Skeletal muscle cell (primary cell): ENCODE measurements around the gene TMPRSS3.

Experiments used
- DNase-seq: peaks from one replicate; pipeline ENCODE4 v3.0.0-alpha.2; 2010; ENCODE audit warnings: low read depth
- H3K4me3 ChIP-seq: 2 replicates; pipeline ENCODE4 v1.5.1; 2011; ENCODE audit warnings: low read depth, mild to moderate bottlenecking, control low read depth, low read length, moderate library complexity

Gene TMPRSS3

DNA sequence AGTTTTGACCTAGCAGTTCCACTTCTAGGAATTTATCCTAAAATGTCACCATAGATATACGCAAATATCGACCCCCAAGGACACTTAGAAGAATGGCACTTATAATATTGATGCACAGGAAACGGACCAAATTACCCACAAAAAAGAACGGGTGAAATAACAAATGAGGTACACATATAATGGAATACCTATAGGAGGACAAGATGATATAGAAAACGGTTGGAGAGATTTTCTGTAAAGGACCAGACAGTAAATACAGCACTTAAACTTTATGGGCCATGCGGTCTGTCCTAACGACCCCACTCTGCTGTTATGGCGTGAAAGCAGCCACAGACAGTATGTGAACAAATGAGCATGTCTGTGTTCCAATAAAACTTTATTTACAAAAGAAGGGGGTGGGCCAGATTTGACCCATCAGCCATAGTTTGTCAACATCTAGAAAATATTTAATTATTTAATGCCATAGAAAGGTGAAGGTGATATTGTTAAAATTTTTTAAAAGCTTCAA lies 2.4 kb downstream of the TMPRSS3 start:
- DNase-seq, result no peak
- H3K4me3 ChIP-seq, result no peak overlapping the region

- H3K4me3 ChIP-seq, result no peak overlapping the region
- DNase-seq, result no peak
Measured at GRCh38 chr21:42392731-42393442, 3.0 kb downstream of the TMPRSS3 start.

- no peak for DNase-seq
- H3K4me3 ChIP-seq, result no peak overlapping the region
Measured at GRCh38 chr21:42391297-42391696, 4.6 kb downstream of the TMPRSS3 start.

DNA sequence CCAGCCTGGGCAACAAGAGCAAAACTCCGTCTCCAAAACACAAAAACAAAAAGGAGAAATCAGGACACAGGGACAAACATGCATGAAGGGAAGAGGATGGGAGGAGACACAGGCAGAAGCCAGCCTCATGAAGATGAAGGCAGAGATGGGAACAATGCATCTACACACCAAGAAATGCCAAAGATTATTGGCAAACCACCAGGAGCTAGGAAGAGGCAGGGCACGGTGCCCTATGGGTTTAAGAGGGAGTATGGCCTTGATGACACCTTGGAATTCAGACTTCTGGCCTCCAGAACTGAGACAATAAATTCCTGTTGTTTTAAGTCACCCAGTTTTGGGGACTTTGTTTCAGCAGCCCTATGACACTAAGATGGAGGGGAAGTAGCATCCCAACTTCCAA lies 5.2 kb downstream of the TMPRSS3 start:
- DNase-seq, result no peak

GRCh38 chr21:42390193-42390592 lies 5.7 kb downstream of the TMPRSS3 start:
- H3K4me3 ChIP-seq, result no peak overlapping the region
- DNase-seq, result no peak

More for the DNA sequence above, 5.2 kb downstream of the TMPRSS3 start:
- H3K4me3 ChIP-seq, result no peak overlapping the region

DNA sequence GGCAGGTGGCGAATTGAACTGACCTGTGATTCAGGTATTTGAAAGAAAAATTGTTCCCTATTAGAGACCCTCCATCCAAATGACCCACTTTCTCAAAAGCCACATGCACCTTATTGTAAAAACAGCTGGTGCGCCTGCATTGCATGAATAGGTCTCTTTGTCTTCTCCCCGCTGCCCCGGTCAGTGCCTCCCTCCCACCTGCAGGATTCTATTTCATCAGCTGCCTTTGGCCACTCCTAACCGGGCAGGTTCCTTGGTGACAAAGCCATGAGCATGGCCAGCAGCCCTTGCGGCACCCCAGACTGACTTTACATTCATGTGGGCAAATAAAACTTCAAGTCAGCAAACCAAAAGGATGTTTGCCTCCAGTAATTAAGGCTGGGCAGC lies 6.4 kb downstream of the TMPRSS3 start:
- DNase-seq, result no peak
- H3K4me3 ChIP-seq, result no peak overlapping the region

GRCh38 chr21:42388740-42389448 lies 7.0 kb downstream of the TMPRSS3 start:
- H3K4me3 ChIP-seq, result no peak overlapping the region
- no peak for DNase-seq

DNA sequence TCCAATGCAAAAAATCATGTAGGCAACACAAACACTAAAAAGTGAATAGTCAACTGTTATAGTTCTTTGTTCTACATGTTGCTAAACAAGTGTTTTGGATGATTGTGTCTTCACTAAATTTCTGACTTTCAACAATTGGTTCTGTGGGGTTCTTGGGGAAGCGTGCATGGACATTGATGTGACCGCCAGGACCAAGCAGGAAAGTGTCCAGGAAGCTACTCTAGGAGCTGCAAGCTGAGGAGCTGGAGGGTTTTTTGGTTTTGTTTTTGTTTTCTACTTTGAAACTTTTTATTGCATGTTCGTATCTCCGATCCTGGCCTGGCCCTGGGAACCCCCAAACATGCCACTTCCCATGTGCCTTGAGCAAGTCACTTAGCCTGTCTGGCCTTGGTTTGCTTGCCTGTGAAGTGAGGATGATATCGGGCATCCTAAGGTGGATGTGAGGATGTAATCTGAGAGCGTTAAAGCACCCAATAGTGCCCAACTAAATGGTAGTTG lies 8.0 kb downstream of the TMPRSS3 start:
- no peak overlapping the region for H3K4me3 ChIP-seq
- no peak for DNase-seq

DNA sequence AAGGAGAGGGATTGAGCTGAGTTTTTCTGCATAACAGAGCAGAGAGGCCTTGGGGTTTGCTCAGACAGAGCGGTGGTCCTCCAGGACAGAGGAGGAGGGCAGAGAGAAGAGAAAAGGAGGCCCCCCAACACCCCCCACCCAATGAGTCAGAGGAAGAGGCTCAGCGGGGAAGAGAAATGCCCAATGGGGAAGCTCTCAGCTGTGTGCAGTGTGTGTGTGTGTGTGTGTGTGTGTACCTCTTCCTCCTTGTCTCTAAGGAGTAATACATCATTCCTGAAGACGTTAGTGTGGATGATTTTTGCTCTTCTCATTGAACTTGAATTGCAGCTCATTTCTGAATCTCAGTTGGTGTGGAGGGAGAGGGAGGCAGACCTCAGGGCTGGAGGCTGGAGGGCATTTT lies 8.7 kb downstream of the TMPRSS3 start:
- H3K4me3 ChIP-seq, result no peak overlapping the region
- no peak for DNase-seq

DNA sequence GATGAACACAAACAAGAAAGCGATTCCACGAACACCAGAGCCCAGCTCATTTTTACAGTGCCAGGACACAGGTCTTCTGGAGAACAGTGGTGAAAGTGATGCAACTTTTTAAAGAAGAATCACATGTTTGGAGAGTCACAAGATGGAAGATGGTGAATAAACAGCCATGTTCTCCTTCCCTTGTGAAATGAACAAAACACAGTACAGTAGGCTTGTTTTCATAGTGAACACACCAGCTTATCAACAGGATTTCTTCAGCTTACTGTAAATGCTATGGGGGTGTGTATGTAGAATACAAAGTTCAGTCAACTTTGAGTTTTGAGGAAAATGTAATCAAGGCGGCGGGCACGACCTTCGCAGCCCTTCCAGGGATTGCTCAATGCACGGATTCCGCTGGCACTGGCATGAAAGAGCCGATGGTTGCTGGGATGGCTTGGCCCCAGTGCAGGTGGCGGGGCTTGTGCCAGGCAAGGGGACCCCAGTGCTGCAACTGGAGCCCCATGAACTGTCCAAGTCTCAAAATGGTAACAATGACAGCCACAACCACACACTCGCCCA lies 9.7 kb downstream of the TMPRSS3 start:
- H3K4me3 ChIP-seq, result no peak overlapping the region
- no peak for DNase-seq

DNA sequence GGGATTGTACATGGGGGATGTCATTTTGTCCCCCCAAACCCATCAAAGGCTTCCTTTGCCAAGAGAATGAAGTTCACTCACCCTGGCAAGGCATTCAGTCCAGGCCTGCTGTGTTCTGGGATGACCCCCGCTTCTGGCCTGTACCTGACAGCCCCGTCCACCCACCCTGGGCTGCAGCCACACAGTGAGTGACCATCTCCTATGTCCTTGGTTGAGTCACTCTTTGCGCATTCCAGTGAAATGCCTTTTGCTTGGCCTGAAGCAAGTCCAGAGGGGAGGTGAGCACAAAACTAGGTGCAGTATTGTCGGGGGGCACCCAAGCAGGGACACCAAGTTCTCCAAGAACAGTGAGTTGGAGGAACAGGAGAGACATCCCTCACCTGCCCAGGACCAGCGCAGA lies 10.2 kb downstream of the TMPRSS3 start:
- no peak overlapping the region for H3K4me3 ChIP-seq
- no peak for DNase-seq

DNA sequence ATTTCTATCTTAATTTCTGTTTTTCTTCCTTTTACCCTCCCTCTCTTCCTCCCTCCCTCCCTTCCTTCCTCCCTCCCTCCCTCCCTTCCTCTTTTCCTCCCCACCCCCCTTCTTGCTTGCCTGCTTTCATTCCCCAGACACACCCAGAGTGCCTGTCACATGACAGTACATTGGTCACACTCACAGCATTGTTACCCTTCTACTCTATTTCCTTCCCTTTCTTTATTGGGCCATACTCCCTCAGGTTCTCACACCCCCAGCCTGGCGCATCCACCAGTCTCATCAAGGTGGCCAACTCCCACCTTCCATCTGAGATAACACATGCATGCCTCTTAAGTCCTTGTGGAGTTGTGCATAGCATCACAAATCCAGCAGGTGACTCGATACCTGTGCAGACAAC lies 10.9 kb downstream of the TMPRSS3 start:
- H3K4me3 ChIP-seq, result no peak overlapping the region
- DNase-seq, result no peak

GRCh38 chr21:42384156-42384945 lies 11.5 kb downstream of the TMPRSS3 start:
- no peak overlapping the region for H3K4me3 ChIP-seq
- no peak for DNase-seq

GRCh38 chr21:42383331-42383730 lies 12.5 kb downstream of the TMPRSS3 start:
- no peak for DNase-seq

GRCh38 chr21:42382915-42383314 lies 12.9 kb downstream of the TMPRSS3 start:
- DNase-seq, result no peak
- no peak overlapping the region for H3K4me3 ChIP-seq

More at GRCh38 chr21:42383331-42383730, 12.5 kb downstream of the TMPRSS3 start:
- H3K4me3 ChIP-seq, result no peak overlapping the region

DNA sequence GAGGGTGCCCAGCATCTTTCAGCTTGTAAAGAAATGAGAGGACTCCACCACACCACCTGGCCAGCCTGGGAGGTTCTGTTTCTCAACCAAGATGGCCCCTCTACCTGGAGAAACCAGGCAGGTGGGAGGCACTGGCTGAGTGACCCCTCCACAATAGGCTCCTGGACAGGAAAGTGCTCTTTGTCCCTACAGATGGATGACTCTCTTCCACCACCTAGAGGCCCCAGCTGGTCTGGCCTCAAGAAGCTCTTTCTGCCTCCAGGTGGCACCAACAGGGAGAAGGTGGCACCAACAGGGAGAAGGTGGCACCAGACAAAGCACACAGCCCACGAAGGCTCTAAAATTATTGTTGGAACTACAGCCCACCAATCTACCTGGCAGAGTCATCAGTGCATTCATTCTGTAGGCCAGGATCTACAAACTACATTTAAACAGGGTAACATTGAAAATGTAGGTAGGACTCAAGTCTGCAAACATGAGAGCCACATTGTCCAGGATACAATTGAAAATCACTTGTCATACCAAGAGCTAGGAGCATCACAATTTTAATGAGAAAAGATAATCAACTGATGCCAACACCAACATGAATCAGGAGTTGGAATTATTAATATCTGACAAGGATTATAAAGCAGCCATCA lies 14.4 kb downstream of the TMPRSS3 start:
- no peak overlapping the region for H3K4me3 ChIP-seq
- no peak for DNase-seq

DNA sequence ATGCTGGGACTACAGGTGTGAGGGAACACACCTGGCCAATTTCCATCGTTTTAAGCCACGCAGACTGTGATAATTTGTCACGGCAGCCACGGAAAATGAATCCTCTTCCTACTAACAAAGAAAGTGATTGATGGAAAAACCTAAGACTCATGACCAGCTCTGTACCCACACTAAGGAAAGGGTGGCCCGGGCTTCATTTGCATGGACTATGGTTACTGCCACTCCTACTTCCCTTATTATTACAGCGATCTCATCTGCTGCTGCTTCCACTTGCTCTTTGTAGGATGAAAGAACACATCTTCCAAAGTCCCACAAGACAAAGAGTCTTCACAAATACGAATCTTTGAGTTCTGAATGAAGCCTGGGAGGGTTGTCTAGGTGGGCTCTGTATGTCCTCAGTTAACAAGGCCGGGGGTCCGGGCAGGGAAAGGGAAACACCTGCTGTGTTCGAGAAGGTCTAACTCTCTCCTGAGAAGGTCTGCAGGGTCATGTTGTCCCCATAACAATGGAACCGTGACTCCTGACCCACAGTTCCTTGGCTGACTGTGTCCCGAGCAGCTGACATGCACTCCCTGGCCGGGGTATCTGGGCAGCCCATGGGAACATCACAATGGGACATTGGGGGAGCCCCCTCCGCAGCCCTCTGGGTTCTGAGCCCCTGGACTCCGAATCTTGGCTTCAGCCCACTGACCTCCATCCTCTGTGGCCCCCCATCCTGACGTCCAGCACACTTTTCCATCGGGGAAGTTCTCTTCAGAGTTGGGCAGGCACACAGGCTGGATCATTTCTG lies 16.2 kb downstream of the TMPRSS3 start:
- DNase-seq, result no peak
- H3K4me3 ChIP-seq, result no peak overlapping the region

- DNase-seq, result no peak
- no peak overlapping the region for H3K4me3 ChIP-seq
Measured at GRCh38 chr21:42378418-42378817, 17.4 kb downstream of the TMPRSS3 start.

- H3K4me3 ChIP-seq, result no peak overlapping the region
- no peak for DNase-seq
Measured at GRCh38 chr21:42377951-42378340, 17.9 kb downstream of the TMPRSS3 start.
